Fibroblast of the aortic adventitia (primary cell): Measurements from ENCODE around the gene ACTN3. TPM values are rescaled to one million over a fixed set of nuclear protein-coding genes. Genes with fewer than 3 reads are reported as not detected.
"Not testable (repeated sequence)": the region's sequence is repeated elsewhere in the genome, so short reads cannot be mapped to it uniquely, and the experiment has no call there.

Experiments
- DNase-seq: peaks from one replicate; pipeline ENCODE4 v3.0.0-alpha.2; 2010; ENCODE audit warnings: low read depth
- H3K4me3 ChIP-seq: 2 replicates; pipeline ENCODE4 v1.5.1; 2011; ENCODE audit warnings: low read depth, mild to moderate bottlenecking, control low read depth, low read length, moderate library complexity
- total RNA-seq: library from RNA; depleted of rRNA; stranded (reverse); fragments of >200 nt; gene quantifications from 2 replicates; pipeline ENCODE4 v1.2.3, GENCODE V29; 2012; ENCODE audit warnings: low replicate concordance
- TF ChIP-seq, protein P1 (sequence below): IDR thresholded peaks from 2 replicates; pipeline ENCODE4 v1.5.1; 2011; ENCODE audit warnings: mild to moderate bottlenecking, low read length, control low read depth, inconsistent platforms; ENCODE audit not compliant: insufficient read depth

Gene ACTN3
- total RNA-seq, 1 donor: not detected

DNA sequence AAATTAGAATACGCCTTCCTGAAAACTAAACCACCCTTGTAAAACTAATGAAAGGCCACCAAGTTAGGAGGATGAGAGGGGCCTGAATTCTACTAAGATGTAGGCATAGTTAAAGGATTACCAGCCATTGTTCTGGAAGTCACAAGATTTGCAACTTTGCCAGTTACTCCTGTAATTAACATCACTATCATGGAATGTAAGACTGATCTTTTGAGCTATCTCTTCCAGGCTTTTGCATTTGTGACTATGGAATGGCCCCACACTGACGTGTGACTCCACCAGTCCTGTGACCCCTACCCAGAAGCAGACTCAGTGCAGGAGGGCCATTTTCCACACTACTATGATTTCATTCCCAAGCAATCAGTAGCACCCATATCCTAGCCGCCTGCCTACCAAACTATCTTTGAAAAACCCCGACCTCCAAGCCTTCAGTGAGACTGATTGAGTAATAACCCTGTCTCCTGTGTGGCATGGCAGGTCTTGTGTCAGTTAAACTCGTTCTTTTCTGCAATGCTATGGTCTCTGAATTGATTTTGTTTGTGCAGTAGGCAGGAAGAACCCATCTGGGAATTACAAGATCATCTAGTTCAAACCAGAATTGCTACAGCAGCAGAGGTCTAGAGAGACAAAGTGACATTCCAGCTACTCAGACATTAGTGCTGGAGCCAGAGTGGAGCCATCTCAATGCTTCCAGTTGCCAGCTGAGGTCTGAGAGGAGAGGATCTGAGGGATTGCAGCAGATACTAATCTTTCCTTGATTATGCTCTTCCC is 23.6 kb downstream of the ACTN3 start:
- DNase-seq: peak; percentile 12
- H3K4me3 ChIP-seq: no peak overlapping the region

DNA sequence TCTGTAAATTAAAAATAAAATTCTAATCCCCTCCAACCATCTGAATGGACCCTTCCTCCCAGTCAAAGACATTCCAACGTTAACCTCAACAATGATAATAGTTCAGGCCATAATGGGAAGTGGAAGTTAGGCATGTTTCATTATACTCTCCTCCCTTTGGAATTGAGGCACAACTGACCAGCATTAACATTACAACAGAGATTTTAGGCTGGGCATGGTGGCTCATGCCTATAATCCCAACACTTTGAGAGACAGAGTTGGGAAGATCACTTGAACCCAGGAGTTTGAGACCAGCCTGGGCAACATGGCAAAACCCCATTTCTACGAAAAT is 24.1 kb downstream of the ACTN3 start:
- TF ChIP-seq, protein P1, sequence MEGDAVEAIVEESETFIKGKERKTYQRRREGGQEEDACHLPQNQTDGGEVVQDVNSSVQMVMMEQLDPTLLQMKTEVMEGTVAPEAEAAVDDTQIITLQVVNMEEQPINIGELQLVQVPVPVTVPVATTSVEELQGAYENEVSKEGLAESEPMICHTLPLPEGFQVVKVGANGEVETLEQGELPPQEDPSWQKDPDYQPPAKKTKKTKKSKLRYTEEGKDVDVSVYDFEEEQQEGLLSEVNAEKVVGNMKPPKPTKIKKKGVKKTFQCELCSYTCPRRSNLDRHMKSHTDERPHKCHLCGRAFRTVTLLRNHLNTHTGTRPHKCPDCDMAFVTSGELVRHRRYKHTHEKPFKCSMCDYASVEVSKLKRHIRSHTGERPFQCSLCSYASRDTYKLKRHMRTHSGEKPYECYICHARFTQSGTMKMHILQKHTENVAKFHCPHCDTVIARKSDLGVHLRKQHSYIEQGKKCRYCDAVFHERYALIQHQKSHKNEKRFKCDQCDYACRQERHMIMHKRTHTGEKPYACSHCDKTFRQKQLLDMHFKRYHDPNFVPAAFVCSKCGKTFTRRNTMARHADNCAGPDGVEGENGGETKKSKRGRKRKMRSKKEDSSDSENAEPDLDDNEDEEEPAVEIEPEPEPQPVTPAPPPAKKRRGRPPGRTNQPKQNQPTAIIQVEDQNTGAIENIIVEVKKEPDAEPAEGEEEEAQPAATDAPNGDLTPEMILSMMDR: no peak
- DNase-seq: no peak
- no peak overlapping the region for H3K4me3 ChIP-seq

More for the DNA sequence above, 23.6 kb downstream of the ACTN3 start:
- TF ChIP-seq, protein P1: no peak

DNA sequence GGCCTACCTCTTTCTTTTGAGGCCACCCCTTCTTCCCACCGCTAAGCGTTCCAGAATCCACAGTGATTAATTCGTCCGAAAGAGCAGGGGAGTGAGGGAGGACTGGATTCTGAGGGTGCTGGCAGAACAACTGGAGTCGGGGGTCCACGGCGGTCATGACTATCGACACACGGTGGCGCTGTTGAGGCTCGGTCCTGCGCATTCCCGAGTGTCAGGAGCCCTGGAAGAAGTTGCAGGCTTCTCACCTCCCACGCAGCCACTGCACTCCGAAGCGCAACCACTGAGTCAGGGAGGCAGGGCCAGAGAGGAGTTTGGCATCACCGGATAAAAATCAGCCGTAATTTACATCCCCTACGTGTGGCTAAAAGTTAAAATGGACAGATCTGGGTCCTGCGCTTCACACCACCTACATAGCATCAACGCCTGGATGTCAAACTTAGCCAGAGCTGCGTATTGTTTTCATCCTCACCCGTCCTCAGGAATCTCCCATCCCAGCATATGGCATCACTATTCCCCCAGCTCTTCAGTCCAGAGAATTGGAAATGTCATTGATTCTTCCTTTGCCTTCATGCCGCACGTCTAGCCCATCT is 32.4 kb downstream of the ACTN3 start:
- TF ChIP-seq, protein P1: peak; percentile 80
- DNase-seq: peak; percentile 74
- no peak overlapping the region for H3K4me3 ChIP-seq

DNA sequence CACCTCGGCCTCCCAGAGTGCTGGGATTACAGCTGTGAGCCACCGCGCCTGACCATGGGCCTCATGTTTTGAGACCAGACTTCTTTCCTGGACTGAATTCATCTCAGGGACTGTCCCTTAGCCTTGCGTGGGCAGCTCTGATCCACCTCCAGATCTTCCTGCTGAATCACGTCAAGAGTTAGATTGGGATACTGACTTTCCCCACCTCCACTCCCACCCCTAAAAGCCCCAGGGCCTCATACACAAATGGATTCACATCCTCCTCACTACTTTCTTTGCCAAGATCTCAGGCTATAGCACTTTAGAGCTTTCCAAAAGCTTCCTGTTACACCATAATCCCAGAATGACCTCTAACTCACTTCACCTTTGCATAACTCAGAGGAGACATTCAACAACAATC is 34.1 kb downstream of the ACTN3 start:
- DNase-seq: no peak
- no peak overlapping the region for H3K4me3 ChIP-seq
- TF ChIP-seq, protein P1: no peak

DNA sequence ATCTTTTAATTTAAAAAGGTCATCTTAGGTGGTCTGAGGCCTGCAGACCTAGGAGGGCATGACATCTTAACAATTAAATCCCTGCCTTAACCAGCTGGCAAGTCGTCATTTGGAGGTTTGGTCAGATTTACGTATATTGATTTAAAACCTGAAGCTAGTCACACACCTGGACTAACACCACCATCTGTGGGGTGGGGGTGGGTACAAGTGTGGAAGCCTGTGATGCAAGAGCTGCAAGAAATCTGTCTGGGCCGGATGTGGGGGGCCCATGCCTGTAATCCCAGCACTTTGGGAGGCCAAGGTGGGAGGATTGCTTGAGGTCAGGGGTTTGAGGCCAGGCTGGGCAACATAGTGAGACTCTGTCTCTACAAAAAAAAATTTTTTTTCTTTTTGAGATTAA is 34.6 kb downstream of the ACTN3 start:
- no peak for DNase-seq
- TF ChIP-seq, protein P1: no peak
- H3K4me3 ChIP-seq: no peak overlapping the region

DNA sequence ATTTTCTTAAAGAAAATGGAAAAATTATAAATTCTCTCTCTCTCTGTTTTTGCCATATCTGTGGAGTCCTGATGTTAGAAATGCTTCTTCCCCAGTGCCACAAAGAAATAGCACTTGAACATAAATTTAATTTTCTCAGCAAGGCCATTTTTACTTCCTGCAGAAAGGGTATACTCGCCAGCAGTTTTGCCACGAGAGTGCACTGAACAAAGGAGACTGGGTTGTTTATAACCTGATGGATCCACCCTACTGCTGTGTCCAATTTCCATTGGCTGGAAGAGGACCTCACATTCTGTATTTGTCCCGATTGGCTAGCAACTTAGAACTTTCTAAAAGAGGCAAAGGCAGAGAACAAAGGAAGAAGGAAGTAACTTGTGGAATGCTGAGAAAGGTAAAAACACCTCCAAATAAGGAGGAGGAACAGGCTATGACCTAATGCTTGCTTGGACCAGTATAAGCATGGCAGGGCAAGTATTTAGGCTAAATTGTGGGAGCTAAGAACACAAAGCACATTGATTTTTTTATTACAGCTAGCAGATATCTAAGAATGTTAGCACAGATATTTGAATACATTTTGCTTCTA is 36.0 kb downstream of the ACTN3 start:
- DNase-seq, H3K4me3 ChIP-seq: not testable (repeated sequence)

DNA sequence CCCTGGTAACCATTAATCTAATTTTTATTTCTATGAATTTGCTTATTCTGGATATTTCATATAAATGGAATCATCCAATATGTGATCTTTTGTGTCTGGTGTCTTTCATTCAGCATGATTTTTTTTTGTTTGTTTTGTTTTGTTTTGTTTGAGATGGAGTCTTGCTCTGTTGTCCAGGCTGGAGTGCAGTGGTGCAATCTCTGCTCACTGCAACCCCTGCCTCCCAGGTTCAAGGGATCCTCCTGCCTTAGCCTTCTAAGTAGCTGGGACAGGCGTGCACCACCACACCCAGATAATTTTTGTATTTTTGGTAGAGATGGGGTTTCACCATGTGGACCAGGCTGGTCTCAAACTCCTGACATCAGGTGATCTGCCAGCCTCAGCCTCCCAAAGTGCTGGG is 38.7 kb downstream of the ACTN3 start:
- H3K4me3 ChIP-seq, DNase-seq: not testable (repeated sequence)
